ENCODE results near the gene LCN10. TPM values are rescaled to one million over a fixed set of nuclear protein-coding genes. Genes with fewer than 3 reads are reported as not detected.

Gene LCN10
- total and polyA plus RNA-seq, 2 of the 13 experiments (the other 11 are each of a cell fraction or from before 2014, with no cell fraction given) = 0.53 to 0.61 TPM

GRCh38 chr9:136697146-136697820 is 45.5 kb downstream of the LCN10 start (continued):
- no peak for TF ChIP-seq ZNF646 (CRISPR knock-in tag; IDR thresholded peaks at IDR 0.05)
- TF ChIP-seq NCOA1 (CRISPR knock-in tag; IDR thresholded peaks at IDR 0.05) = no peak
- no peak for TF ChIP-seq ZNF468 (CRISPR knock-in tag; IDR thresholded peaks at IDR 0.05)
- TF ChIP-seq SKIL (CRISPR knock-in tag; IDR thresholded peaks at IDR 0.05; ENCODE audit: borderline replicate concordance) = peak; percentile 87
- TF ChIP-seq ZNF570 (CRISPR knock-in tag; IDR thresholded peaks at IDR 0.05; ENCODE audit: borderline replicate concordance) = no peak
- TF ChIP-seq MAFK (conservative IDR thresholded peaks at IDR 0.05 in 1 of 2, IDR thresholded peaks at IDR 0.05 in 1 of 2; ENCODE audit: low read length in 2 of 2) = no peak
- TF ChIP-seq TBP (CRISPR knock-in tag; IDR thresholded peaks at IDR 0.05) = no peak
- TF ChIP-seq MNT (IDR thresholded peaks at IDR 0.05) = peak; percentile 70
- TF ChIP-seq KLF16 (CRISPR knock-in tag; IDR thresholded peaks at IDR 0.05) = no peak
- TF ChIP-seq ETV5 (CRISPR knock-in tag; IDR thresholded peaks at IDR 0.05; ENCODE audit: borderline replicate concordance) = peak; percentile 52; the same call in 1 of the 2 replicates
- TF ChIP-seq CBFB (CRISPR knock-in tag; IDR thresholded peaks at IDR 0.05) = no peak
- no peak for TF ChIP-seq ZFP36 (IDR thresholded peaks at IDR 0.05; ENCODE audit: borderline replicate concordance, low read depth, low read length, partially characterized antibody)
- TF ChIP-seq, protein P1, sequence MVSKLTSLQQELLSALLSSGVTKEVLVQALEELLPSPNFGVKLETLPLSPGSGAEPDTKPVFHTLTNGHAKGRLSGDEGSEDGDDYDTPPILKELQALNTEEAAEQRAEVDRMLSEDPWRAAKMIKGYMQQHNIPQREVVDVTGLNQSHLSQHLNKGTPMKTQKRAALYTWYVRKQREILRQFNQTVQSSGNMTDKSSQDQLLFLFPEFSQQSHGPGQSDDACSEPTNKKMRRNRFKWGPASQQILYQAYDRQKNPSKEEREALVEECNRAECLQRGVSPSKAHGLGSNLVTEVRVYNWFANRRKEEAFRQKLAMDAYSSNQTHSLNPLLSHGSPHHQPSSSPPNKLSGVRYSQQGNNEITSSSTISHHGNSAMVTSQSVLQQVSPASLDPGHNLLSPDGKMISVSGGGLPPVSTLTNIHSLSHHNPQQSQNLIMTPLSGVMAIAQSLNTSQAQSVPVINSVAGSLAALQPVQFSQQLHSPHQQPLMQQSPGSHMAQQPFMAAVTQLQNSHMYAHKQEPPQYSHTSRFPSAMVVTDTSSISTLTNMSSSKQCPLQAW (CRISPR knock-in tag; IDR thresholded peaks at IDR 0.05) = peak; percentile 59; the same call in 1 of the 2 replicates
- TF ChIP-seq ZNF557 (CRISPR knock-in tag; IDR thresholded peaks at IDR 0.05) = no peak
- no peak for TF ChIP-seq ZNF530 (CRISPR knock-in tag; IDR thresholded peaks at IDR 0.05; ENCODE audit: low read depth)
- TF ChIP-seq JDP2 (CRISPR knock-in tag; IDR thresholded peaks at IDR 0.05; ENCODE audit: borderline replicate concordance) = no peak; the same call in 1 of the 2 replicates
- TF ChIP-seq AGO1 (IDR thresholded peaks at IDR 0.05; ENCODE audit: low read depth, low read length, poor library complexity, severe bottlenecking) = peak; percentile 32
